GM23338 (cell line): ENCODE data around the gene HNRNPM. TPM values are rescaled to one million over a fixed set of nuclear protein-coding genes. Genes with fewer than 3 reads are reported as not detected.
A peak's percentile ranks its signal among the peaks of the same experiment; 100 is the strongest.

ENCODE experiments used
- ATAC-seq: fragments of 200-7000 bp; cut with Tn5 transposase; 3 replicates; pipeline ENCODE4 v1.9.1; 2020
- DNase-seq: peaks from one replicate; pipeline ENCODE4 v3.0.0-alpha.2; 2015; ENCODE audit warnings: low spot score
- H2AFZ ChIP-seq: fragments of 200-600 bp; sonication (generic); 2 replicates; pipeline ENCODE4 v1.8.0; 2016; ENCODE audit warnings: antibody characterized with exemption, mild to moderate bottlenecking, moderate library complexity
- H3F3A ChIP-seq: fragments of 200-600 bp; sonication (generic); replicated peaks from 2 replicates; pipeline ENCODE4 v1.8.0; 2017; ENCODE audit warnings: antibody characterized with exemption, mixed run types, low read depth
- H3K27ac ChIP-seq: fragments of 200-600 bp; sonication (generic); 2 replicates; pipeline ENCODE4 v1.6.1; 2016; ENCODE audit warnings: low read depth
- H3K27me3 ChIP-seq: fragments of 200-600 bp; sonication (generic); 2 replicates; pipeline ENCODE4 v1.8.0; 2016; ENCODE audit warnings: mild to moderate bottlenecking, mixed run types, moderate library complexity; ENCODE audit not compliant: insufficient read depth
- H3K36me3 ChIP-seq: fragments of 200-600 bp; sonication (generic); 2 replicates; pipeline ENCODE4 v1.8.0; 2016; ENCODE audit warnings: mild to moderate bottlenecking; ENCODE audit not compliant: insufficient read depth
- H3K4me1 ChIP-seq: fragments of 200-600 bp; sonication (generic); 2 replicates; pipeline ENCODE4 v1.8.0; 2016; ENCODE audit warnings: mild to moderate bottlenecking, moderate library complexity; ENCODE audit not compliant: insufficient read depth
- H3K4me2 ChIP-seq: fragments of 200-600 bp; sonication (generic); 2 replicates; pipeline ENCODE4 v1.7.1; 2017; ENCODE audit warnings: mixed run types
- H3K4me3 ChIP-seq: fragments of 200-600 bp; sonication (generic); 2 replicates; pipeline ENCODE4 v1.6.1; 2016; ENCODE audit warnings: mixed run types
- H3K79me2 ChIP-seq: fragments of 200-600 bp; sonication (generic); replicated peaks from 2 replicates; pipeline ENCODE4 v1.8.0; 2017; ENCODE audit warnings: mild to moderate bottlenecking; ENCODE audit not compliant: insufficient read depth
- H3K9me2 ChIP-seq: fragments of 200-600 bp; sonication (generic); 2 replicates; pipeline ENCODE4 v1.8.0; 2017; ENCODE audit not compliant: insufficient read depth
- H4K20me1 ChIP-seq: fragments of 200-600 bp; sonication (generic); replicated peaks from 2 replicates; pipeline ENCODE4 v1.8.0; 2017; ENCODE audit warnings: mild to moderate bottlenecking; ENCODE audit not compliant: insufficient read depth
- H3K27ac Mint-ChIP-seq: 2 replicates; pipeline ENCODE4 v1.8.0; 2020; ENCODE audit warnings: inconsistent platforms, mild to moderate bottlenecking, moderate library complexity, mixed read lengths
- H3K27me3 Mint-ChIP-seq: 3 replicates; pipeline ENCODE4 v1.8.0; 2022; ENCODE audit warnings: low read depth, mild to moderate bottlenecking, moderate library complexity, mixed read lengths, inconsistent platforms; ENCODE audit not compliant: insufficient read depth, poor library complexity
- H3K36me3 Mint-ChIP-seq: 3 replicates; pipeline ENCODE4 v1.8.0; 2021; ENCODE audit warnings: low read depth, mild to moderate bottlenecking, inconsistent platforms, moderate library complexity, mixed read lengths
- H3K4me1 Mint-ChIP-seq: 3 replicates; pipeline ENCODE4 v1.8.0; 2020; ENCODE audit warnings: mild to moderate bottlenecking, inconsistent platforms, mixed read lengths
- H3K4me3 Mint-ChIP-seq: 3 replicates; pipeline ENCODE4 v1.8.0; 2021; ENCODE audit warnings: moderate library complexity, mild to moderate bottlenecking, inconsistent platforms, mixed read lengths
- H3K9me3 Mint-ChIP-seq: 3 replicates; pipeline ENCODE4 v1.8.0; 2020; ENCODE audit warnings: moderate library complexity, mild to moderate bottlenecking, inconsistent platforms, mixed read lengths
- CREB1 ChIP-seq: fragments of 250-450 bp; sonication (Bioruptor Pico); IDR thresholded peaks from 2 replicates; pipeline ENCODE4 v1.5.0; 2020; ENCODE audit warnings: low read depth, mild to moderate bottlenecking, moderate library complexity
- EZH2 ChIP-seq: fragments of 200-600 bp; sonication (generic); IDR thresholded peaks from one replicate; pipeline ENCODE4 v1.8.0; 2017; ENCODE audit warnings: antibody characterized with exemption, mild to moderate bottlenecking, low read depth; ENCODE audit not compliant: unreplicated experiment
- EZH2phosphoT487 ChIP-seq: fragments of 200-600 bp; sonication (generic); IDR thresholded peaks from one replicate; pipeline ENCODE4 v1.8.1; 2018; ENCODE audit warnings: antibody characterized with exemption; ENCODE audit not compliant: unreplicated experiment
- NANOG ChIP-seq: IDR thresholded peaks from 2 replicates; pipeline ENCODE4 v1.6.1; 2016; ENCODE audit warnings: antibody characterized with exemption, borderline replicate concordance
- POLR2AphosphoS5 ChIP-seq: IDR thresholded peaks from 2 replicates; pipeline ENCODE4 v1.6.1; 2016; ENCODE audit warnings: antibody characterized with exemption, low read depth
- STAT1 ChIP-seq: IDR thresholded peaks from one replicate; pipeline ENCODE4 v1.6.1; 2016; ENCODE audit warnings: antibody characterized with exemption; ENCODE audit not compliant: unreplicated experiment
- ZNF114 ChIP-seq: fragments of 250-450 bp; sonication (Bioruptor Pico); IDR thresholded peaks from 2 replicates; pipeline ENCODE4 v1.5.0; 2020; ENCODE audit warnings: mild to moderate bottlenecking, moderate library complexity
- ZNF331 ChIP-seq: fragments of 250-450 bp; sonication (Bioruptor Pico); IDR thresholded peaks from 2 replicates; pipeline ENCODE4 v1.5.0; 2020; ENCODE audit warnings: low read depth, mild to moderate bottlenecking, moderate library complexity
- polyA plus RNA-seq: library from polyadenylated mRNA; unstranded; fragments of >200 nt; fragmentation: Nextera tagmentation; extraction: Ambion mirVana; gene quantifications from 2 replicates; pipeline ENCODE4 v1.2.1, GENCODE V29; 2016
- total RNA-seq: library from RNA; depleted of rRNA; stranded (reverse); fragments of >200 nt; shearing (Covaris generic); gene quantifications from 2 replicates; pipeline ENCODE4 v1.2.3, GENCODE V29; 2014
- TF ChIP-seq, protein P1 (sequence below), 2 experiments: fragments of 200-600 bp in 1 of 2; sonication (generic) in 1 of 2; conservative IDR thresholded peaks; 2 replicates each; pipeline versions ENCODE4 v1.5.1 to v1.6.1; 2016 to 2017; ENCODE audit warnings: antibody characterized with exemption in 2 of 2, low read depth in 2 of 2, mild to moderate bottlenecking in 2 of 2, moderate library complexity in 1 of 2
- TF ChIP-seq, protein P2 (sequence below): fragments of 250-450 bp; sonication (Bioruptor Pico); IDR thresholded peaks from 2 replicates; pipeline ENCODE4 v1.5.0; 2020; ENCODE audit warnings: mild to moderate bottlenecking, moderate library complexity
- TF ChIP-seq, protein P3 (sequence below): IDR thresholded peaks from 2 replicates; pipeline ENCODE4 v1.6.1; 2016; ENCODE audit warnings: antibody characterized with exemption
- TF ChIP-seq, protein P4 (sequence below): IDR thresholded peaks from one replicate; pipeline ENCODE4 v1.6.1; 2018; ENCODE audit warnings: antibody characterized with exemption; ENCODE audit not compliant: unreplicated experiment

The HNRNPM gene
- total and polyA plus RNA-seq, 2 experiments from 2014 or later: 291 to 389 TPM

DNA sequence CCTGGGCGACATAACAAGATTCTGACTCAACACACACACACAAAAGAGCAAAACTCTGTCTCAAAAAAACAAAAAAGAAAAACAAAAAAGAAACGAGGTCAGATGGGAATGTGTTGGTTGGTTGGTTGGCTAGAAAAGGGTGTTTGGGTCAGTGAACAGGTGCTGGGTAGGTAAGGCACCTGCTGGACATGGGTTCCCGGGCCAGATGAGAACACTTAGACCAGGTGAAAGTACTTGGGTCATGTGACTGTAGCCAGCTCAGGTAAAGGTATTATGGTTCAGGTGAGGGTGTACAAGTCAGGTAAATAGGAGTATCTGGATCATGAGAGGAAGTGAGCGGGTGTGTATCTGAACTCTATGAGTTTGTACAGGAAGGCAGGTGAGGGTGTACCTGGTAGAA lies 83.7 kb downstream of the HNRNPM start:
- peaks cover 17% of the 10 kb centered on the region for H3K4me1 Mint-ChIP-seq
- H3K9me2 ChIP-seq: no peaks in the 10 kb centered on the region
- no peaks in the 10 kb centered on the region for H3K36me3 Mint-ChIP-seq
- ATAC-seq (no peak), DNase-seq (no peak)
- no peaks in the 10 kb centered on the region; the same call in 2 of the 3 replicates for H3K9me3 Mint-ChIP-seq
- no peak overlapping the region; the same call in 1 of the 2 replicates for H3K27ac Mint-ChIP-seq
- peaks cover 7% of the 10 kb centered on the region; the same call in 1 of the 2 replicates for H3F3A ChIP-seq
- H3K27me3 ChIP-seq: 0 out of 2 replicates have a peak, but pooled peaks cover 2% of the 10 kb centered on the region
- H3K4me3 ChIP-seq: no peak overlapping the region
- no peak overlapping the region for H2AFZ ChIP-seq
- peaks cover 6% of the 10 kb centered on the region for H3K4me1 ChIP-seq
- H3K4me3 Mint-ChIP-seq: peak overlapping the region; percentile 5; the same call in 1 of the 3 replicates
- H3K36me3 ChIP-seq: no peaks in the 10 kb centered on the region
- no peaks in the 10 kb centered on the region; the same call in 1 of the 2 replicates for H3K79me2 ChIP-seq
- TF ChIP-seq, protein P1, sequence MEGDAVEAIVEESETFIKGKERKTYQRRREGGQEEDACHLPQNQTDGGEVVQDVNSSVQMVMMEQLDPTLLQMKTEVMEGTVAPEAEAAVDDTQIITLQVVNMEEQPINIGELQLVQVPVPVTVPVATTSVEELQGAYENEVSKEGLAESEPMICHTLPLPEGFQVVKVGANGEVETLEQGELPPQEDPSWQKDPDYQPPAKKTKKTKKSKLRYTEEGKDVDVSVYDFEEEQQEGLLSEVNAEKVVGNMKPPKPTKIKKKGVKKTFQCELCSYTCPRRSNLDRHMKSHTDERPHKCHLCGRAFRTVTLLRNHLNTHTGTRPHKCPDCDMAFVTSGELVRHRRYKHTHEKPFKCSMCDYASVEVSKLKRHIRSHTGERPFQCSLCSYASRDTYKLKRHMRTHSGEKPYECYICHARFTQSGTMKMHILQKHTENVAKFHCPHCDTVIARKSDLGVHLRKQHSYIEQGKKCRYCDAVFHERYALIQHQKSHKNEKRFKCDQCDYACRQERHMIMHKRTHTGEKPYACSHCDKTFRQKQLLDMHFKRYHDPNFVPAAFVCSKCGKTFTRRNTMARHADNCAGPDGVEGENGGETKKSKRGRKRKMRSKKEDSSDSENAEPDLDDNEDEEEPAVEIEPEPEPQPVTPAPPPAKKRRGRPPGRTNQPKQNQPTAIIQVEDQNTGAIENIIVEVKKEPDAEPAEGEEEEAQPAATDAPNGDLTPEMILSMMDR (conservative IDR thresholded peaks at IDR 0.05; ENCODE audit: low read depth in 2 of 2): no peak
- TF ChIP-seq EZH2 (no peak), NANOG (no peak), ZNF114 (CRISPR knock-in tag) (no peak), STAT1 (no peak), CREB1 (no peak), EZH2phosphoT487 (no peak), POLR2AphosphoS5 (no peak), ZNF331 (no peak)
- TF ChIP-seq, protein P2, sequence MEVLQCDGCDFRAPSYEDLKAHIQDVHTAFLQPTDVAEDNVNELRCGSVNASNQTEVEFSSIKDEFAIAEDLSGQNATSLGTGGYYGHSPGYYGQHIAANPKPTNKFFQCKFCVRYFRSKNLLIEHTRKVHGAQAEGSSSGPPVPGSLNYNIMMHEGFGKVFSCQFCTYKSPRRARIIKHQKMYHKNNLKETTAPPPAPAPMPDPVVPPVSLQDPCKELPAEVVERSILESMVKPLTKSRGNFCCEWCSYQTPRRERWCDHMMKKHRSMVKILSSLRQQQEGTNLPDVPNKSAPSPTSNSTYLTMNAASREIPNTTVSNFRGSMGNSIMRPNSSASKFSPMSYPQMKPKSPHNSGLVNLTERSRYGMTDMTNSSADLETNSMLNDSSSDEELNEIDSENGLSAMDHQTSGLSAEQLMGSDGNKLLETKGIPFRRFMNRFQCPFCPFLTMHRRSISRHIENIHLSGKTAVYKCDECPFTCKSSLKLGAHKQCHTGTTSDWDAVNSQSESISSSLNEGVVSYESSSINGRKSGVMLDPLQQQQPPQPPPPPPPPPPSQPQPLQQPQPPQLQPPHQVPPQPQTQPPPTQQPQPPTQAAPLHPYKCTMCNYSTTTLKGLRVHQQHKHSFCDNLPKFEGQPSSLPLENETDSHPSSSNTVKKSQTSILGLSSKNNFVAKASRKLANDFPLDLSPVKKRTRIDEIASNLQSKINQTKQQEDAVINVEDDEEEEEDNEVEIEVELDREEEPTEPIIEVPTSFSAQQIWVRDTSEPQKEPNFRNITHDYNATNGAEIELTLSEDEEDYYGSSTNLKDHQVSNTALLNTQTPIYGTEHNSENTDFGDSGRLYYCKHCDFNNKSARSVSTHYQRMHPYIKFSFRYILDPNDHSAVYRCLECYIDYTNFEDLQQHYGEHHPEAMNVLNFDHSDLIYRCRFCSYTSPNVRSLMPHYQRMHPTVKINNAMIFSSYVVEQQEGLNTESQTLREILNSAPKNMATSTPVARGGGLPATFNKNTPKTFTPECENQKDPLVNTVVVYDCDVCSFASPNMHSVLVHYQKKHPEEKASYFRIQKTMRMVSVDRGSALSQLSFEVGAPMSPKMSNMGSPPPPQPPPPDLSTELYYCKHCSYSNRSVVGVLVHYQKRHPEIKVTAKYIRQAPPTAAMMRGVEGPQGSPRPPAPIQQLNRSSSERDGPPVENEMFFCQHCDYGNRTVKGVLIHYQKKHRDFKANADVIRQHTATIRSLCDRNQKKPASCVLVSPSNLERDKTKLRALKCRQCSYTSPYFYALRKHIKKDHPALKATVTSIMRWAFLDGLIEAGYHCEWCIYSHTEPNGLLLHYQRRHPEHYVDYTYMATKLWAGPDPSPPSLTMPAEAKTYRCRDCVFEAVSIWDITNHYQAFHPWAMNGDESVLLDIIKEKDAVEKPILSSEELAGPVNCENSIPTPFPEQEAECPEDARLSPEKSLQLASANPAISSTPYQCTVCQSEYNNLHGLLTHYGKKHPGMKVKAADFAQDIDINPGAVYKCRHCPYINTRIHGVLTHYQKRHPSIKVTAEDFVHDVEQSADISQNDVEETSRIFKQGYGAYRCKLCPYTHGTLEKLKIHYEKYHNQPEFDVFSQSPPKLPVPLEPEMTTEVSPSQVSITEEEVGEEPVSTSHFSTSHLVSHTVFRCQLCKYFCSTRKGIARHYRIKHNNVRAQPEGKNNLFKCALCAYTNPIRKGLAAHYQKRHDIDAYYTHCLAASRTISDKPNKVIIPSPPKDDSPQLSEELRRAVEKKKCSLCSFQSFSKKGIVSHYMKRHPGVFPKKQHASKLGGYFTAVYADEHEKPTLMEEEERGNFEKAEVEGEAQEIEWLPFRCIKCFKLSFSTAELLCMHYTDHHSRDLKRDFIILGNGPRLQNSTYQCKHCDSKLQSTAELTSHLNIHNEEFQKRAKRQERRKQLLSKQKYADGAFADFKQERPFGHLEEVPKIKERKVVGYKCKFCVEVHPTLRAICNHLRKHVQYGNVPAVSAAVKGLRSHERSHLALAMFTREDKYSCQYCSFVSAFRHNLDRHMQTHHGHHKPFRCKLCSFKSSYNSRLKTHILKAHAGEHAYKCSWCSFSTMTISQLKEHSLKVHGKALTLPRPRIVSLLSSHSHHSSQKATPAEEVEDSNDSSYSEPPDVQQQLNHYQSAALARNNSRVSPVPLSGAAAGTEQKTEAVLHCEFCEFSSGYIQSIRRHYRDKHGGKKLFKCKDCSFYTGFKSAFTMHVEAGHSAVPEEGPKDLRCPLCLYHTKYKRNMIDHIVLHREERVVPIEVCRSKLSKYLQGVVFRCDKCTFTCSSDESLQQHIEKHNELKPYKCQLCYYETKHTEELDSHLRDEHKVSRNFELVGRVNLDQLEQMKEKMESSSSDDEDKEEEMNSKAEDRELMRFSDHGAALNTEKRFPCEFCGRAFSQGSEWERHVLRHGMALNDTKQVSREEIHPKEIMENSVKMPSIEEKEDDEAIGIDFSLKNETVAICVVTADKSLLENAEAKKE (CRISPR knock-in tag): no peak
- TF ChIP-seq, protein P3, sequence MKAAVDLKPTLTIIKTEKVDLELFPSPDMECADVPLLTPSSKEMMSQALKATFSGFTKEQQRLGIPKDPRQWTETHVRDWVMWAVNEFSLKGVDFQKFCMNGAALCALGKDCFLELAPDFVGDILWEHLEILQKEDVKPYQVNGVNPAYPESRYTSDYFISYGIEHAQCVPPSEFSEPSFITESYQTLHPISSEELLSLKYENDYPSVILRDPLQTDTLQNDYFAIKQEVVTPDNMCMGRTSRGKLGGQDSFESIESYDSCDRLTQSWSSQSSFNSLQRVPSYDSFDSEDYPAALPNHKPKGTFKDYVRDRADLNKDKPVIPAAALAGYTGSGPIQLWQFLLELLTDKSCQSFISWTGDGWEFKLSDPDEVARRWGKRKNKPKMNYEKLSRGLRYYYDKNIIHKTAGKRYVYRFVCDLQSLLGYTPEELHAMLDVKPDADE: no peak
- TF ChIP-seq, protein P4, sequence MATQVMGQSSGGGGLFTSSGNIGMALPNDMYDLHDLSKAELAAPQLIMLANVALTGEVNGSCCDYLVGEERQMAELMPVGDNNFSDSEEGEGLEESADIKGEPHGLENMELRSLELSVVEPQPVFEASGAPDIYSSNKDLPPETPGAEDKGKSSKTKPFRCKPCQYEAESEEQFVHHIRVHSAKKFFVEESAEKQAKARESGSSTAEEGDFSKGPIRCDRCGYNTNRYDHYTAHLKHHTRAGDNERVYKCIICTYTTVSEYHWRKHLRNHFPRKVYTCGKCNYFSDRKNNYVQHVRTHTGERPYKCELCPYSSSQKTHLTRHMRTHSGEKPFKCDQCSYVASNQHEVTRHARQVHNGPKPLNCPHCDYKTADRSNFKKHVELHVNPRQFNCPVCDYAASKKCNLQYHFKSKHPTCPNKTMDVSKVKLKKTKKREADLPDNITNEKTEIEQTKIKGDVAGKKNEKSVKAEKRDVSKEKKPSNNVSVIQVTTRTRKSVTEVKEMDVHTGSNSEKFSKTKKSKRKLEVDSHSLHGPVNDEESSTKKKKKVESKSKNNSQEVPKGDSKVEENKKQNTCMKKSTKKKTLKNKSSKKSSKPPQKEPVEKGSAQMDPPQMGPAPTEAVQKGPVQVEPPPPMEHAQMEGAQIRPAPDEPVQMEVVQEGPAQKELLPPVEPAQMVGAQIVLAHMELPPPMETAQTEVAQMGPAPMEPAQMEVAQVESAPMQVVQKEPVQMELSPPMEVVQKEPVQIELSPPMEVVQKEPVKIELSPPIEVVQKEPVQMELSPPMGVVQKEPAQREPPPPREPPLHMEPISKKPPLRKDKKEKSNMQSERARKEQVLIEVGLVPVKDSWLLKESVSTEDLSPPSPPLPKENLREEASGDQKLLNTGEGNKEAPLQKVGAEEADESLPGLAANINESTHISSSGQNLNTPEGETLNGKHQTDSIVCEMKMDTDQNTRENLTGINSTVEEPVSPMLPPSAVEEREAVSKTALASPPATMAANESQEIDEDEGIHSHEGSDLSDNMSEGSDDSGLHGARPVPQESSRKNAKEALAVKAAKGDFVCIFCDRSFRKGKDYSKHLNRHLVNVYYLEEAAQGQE: no peak
- no peak overlapping the region for H3K4me2 ChIP-seq
- H3K27me3 Mint-ChIP-seq: peaks cover 15% of the 10 kb centered on the region
- H4K20me1 ChIP-seq: peaks cover 3% of the 10 kb centered on the region; the same call in 1 of the 2 replicates
- H3K27ac ChIP-seq: no peak overlapping the region
